ENCODE measurements around the gene PPM1D.

GRCh38 chr17:60631119-60631518 lies 31.1 kb downstream of the PPM1D start:
- TF ChIP-seq POLR2A (IDR thresholded peaks at IDR 0.05) (no peak), CTCF (IDR thresholded peaks at IDR 0.05) (no peak)
